GM21515 (cell line): ENCODE data around the gene TRIP13.
"Not testable (repeated sequence)": the region's sequence is repeated elsewhere in the genome, so short reads cannot be mapped to it uniquely, and the experiment has no call there.

Experiments
- ATAC-seq: cut with Tn5 transposase; IDR thresholded peaks from one replicate; pipeline ENCODE4 v1.9.1; 2021; ENCODE audit not compliant: unreplicated experiment

The TRIP13 gene

GRCh38 chr5:871596-872298 is 20.9 kb upstream of the TRIP13 start:
- no peak for ATAC-seq

DNA sequence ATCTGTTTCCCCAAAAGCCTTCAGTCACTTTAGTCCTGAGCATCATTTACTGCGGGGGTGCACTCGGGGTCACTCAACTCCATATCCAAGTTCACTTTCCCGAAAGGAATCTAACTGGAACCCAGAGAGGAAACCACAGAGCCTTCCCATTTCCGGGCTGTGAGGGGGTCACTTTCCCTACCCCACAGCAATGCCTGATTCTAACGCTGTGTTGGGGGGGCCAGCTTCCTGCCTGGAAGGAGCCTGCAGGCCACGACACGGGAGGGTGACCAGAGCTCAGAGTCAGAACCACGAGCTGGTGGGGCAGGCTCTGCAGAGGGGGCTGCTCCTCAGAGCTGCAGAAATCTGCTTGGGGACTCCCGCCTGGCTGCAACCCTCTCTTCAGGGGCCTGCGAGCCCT is 20.4 kb upstream of the TRIP13 start:
- no peak for ATAC-seq

- no peak for ATAC-seq
Observed at GRCh38 chr5:873328-873727, 19.4 kb upstream of the TRIP13 start.

GRCh38 chr5:875931-876330 is 16.8 kb upstream of the TRIP13 start:
- no peak for ATAC-seq

GRCh38 chr5:876398-877365 is 16.0 kb upstream of the TRIP13 start:
- ATAC-seq, result no peak

GRCh38 chr5:878125-878524 is 14.6 kb upstream of the TRIP13 start:
- ATAC-seq, result no peak

DNA sequence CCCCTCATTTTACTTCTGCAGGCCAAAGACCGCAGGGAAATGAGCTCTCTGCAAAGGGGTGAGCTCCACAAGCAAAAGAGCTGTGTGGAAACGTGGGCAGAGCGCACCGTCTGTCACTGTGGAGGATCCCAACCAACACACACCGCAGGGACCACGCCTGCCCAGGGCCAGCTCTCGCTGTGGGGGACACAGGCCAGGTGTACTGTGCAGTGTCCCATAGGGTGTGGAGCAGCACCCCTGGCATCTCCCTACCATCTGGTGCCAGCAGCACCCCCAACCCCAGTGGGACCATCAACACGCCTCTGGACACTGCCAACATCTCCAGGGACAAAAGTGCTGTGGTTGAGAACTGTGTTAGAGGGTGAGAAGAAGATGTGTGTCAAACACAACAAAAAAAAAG is 14.0 kb upstream of the TRIP13 start:
- not testable (repeated sequence) for ATAC-seq

DNA sequence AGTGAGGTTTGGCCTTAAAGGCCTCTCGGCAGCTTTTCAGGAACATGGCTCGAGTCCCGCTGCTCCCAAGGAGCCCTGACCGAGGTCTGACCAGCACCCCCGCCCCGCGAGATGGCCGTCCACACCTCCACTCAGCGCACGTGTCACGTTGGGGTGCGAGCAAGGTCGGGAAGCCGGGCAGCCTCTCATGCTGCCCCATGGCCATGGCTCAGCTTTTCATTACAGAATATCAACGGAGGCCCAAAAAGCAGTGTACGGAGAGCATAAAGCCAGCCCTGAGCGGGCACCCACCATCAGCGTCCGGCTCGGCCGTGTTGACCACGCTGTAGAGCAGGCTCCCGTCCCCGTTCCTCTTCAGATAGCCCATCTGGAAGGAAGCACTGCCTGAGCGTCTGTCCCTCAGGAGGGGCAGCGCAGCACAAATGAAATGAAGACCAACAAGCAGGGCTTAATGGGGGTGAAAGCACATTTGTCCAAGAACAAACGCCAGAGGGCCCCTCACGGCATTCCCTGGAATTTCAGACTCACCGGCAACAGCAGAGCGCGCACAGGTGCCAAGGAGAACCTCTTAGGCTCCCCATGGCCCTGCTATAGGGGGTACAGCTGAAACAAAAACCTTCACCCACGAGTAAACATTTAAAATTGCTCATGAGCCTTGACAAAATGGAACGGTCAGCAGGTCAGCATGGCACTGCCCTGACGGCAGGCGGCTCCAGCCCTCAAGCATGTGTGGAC is 11.7 kb upstream of the TRIP13 start:
- no peak for ATAC-seq

DNA sequence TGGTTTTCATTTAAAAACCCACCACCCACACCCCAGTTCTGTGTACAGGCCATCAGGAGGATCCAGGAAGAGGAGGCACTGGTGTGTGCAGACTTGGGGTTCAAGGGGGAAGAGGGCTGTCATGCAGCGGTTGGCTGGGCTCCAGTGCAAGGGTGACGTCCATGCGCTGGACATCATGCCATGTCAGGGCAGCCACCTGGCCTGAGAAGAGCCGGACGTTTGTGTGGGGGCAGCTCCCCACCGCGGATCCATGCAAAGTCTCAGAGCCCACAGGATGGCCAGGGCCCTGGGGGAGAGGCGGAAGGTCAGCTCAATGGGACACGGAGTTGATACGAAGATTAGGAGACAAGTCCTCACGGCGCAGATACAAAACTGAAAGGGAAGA is 11.1 kb upstream of the TRIP13 start:
- no peak for ATAC-seq

DNA sequence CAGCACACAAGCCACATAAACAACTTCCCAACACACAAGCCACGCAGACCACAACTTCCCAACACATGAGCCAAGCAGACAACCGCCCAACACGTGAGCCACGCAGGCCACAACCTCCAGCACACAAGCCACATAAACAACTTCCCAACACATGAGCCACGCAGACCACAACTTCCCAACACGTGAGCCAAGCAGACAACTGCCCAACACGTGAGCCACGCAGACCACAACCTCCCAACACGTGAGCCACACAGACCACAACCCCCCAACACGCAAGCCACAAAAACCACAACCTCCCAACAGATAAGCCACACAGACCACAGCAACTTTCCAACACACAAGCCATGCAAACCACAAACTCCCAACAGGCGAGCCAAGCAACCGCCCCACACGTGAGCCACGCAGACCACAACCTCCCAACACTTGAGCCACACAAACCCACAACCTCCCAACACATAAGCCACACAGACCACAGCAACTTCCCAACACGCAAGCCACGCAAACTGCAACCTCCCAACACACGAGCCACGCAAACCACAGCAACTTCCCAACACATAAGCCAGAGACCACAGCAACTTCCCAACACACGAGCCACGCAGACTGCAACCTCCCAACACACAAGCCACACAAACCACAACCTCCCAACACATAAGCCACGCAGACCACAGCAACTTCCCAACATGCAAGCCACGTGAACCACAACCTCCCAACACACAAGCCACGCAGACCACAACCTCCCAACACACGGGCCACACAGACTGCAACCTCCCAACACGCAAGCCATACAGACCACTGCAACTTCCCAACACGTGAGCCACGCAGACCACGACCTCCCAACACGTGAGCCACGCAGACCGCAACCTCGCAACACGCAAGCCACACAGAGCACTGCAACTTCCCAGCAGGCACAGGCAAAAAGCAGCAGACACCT is 10.2 kb upstream of the TRIP13 start:
- no peak for ATAC-seq

- ATAC-seq, result no peak
Observed at GRCh38 chr5:883475-884181, 9.1 kb upstream of the TRIP13 start.

GRCh38 chr5:884345-885126 is 8.1 kb upstream of the TRIP13 start:
- no peak for ATAC-seq

DNA sequence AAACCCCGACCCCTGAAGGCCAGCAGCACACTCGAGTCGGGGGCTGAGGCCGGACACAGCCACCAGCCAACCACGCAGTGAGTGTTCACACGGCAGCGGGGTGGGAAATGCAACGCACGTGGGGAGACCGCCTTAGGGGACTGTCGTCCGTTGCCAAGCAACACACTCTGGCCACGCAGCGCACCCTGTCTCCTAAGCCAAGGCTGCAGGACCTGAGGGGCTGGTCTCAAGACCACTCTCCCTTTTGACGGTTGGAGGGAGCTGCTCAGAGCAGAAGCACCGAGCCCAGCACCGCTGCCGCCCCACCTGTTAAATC is 7.6 kb upstream of the TRIP13 start:
- ATAC-seq, result no peak

DNA sequence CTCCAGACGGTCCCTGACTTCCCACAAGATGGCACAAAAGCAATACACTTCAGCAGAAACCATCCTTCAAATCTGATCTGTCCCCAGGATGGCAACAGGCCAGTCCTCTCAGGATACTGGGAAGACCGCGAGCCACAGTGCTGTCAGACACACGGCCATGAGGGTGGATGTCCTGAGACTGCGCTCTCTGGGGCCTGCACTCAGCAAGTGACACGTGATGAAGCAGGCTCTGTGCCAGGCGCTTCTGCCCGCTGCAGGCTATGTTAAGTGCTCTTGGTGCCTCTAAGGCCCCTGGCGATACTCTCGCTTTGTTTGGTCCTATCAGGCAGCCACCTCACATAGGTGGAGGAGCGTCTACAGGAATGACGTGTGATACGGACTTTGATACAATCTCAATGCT is 7.2 kb upstream of the TRIP13 start:
- no peak for ATAC-seq

DNA sequence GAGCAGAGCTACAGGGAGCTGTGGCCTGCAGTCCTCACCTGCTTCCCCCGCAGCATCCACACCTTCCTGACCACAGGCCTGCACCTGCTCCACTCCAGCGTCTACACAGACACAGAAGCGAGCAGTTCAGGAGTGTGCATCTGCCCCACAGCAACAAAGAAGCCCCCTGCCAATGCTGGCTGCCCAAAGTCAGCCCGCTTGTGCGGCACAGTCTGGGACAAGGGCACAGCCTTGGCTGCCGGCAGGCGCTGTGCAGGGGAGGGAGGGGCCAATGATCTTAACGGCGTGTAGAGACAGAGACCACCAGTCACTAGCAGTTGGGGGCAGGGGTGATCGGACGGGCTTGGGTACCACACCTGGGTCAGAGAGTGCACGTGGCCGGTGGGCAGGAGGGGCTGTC is 6.6 kb upstream of the TRIP13 start:
- ATAC-seq, result no peak

- no peak for ATAC-seq
Observed at GRCh38 chr5:886716-887325, 5.9 kb upstream of the TRIP13 start.

- no peak for ATAC-seq
Observed at GRCh38 chr5:887947-888637, 4.6 kb upstream of the TRIP13 start.

- no peak for ATAC-seq
Observed at GRCh38 chr5:888638-889035, 4.0 kb upstream of the TRIP13 start.
